HuH-7.5 (cell line): ENCODE results near the gene SFR1.
"Not testable (repeated sequence)": the region's sequence is repeated elsewhere in the genome, so short reads cannot be mapped to it uniquely, and the experiment has no call there.

ENCODE experiments used
- DNase-seq: peaks from one replicate; pipeline ENCODE4 v3.0.0; 2011; ENCODE audit warnings: low spot score

SFR1 gene

DNA sequence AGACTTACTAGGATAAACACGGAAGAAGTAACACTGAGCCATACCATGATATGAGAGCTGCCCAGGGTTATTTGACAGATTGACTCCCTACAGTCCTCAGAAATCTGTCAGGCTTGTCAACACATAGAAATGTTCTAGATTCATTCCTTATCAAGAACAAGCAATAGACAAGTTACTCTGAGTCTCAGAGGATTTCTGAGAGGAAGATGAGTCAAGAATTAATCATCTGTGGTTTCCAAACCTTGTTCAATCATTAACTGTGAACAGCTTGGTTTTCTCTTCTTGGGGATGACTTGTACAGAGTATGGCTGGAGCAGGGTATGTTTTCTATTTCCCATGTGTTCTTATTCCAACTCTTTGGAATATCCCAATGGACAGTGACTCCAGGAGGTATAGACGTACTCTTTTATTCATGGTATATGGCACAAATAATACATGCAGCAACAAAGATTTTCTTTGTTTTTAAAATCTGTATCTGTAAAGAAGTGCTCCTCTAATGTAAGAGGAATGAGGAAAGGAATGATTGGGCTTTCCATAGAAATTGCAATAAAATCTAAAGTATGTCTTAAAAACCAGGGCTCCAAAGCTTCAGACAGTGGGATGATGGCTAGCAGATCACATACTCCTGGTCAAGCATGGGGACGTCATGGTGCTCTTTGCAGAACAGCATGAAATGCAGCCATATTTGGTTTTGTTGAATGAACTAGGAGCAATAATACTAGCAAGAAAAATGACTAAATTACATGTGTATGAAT lies 11.9 kb upstream of the SFR1 start:
- no peak for DNase-seq

DNA sequence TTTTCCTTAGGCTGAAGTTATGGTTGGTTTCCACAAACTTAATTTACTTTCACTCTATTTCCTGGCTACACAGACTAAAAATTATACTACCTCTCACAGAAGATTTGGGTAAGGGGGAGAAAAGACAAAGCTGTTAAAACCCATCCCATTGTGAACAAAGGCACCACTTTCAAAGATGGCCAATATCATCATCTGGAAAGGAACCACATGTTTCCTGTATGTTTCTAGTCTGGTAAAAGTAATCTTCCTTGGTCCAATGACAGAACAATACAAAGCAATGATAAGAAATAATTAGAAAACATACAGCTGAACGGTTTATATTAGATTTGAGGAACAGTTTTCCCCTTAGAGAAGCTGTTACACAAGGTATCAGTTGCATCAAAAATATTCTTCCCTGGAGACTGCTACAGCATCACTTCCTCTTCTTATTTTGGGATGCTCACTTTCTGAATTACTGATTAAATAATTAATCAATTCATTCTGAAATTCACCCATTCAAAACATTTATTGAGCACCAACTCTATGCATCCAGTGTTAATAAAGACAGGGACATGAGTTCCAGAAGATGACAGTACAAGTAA lies 8.5 kb upstream of the SFR1 start:
- DNase-seq, result no peak

DNA sequence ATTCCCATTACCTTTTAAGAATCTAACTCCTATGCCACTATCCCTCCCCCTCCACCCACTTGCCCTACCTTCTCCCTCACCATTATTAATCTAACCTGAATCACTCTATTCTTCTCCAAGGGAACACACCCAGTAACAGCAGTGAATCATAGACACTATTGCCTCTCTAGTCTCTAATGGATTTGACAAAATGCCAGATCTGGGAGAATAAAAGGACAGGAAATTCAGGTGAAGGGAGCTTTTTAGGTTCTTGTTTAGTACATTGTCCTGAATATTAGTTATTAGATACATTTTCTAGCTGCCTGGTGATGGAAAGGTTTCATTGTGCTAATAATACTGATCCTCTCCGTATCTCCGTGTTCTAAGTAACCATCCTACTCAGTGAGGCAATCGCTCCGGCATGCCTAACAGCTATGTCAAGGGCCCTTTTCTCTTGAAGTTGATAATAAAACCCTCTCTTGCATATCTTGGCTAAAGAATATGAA lies 4.1 kb upstream of the SFR1 start:
- no peak for DNase-seq

DNA sequence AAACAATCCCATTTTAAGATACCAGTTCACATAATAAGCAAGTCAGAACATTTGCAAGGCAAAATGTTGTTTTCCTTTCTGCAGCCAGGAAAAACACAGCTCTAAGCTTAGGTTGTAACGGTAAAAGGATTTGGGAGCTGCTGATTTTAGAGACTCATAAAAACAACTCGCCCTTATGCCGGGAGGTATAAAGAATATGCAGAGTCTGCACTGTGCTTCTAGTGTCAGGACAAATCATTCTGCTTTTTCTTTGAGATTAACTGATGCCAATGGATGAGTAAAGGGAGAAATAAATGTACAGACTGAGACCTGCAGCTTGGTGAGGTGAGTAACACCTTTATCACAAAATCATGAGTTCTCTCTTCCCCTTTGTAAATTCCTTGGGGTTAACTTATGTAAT lies 2.0 kb upstream of the SFR1 start:
- no peak for DNase-seq

DNA sequence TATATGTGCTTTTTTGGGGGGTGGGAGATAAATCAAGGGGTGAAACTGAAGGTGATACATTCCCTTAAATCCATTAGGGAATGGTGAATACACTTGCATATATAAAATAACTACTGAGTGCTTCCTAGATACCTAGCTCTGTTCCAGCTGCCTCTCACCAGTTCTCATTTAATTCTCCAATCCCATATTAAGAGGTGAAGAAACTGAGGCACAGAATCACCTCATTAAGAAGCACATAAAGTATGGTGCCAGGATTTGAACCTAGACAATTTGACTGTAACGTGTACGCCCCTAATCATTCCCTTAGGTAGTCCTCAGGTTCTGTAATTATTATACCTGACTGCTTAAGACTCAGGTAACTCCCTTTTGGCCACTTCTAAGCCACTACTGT lies 1.5 kb upstream of the SFR1 start:
- DNase-seq, result no peak

DNA sequence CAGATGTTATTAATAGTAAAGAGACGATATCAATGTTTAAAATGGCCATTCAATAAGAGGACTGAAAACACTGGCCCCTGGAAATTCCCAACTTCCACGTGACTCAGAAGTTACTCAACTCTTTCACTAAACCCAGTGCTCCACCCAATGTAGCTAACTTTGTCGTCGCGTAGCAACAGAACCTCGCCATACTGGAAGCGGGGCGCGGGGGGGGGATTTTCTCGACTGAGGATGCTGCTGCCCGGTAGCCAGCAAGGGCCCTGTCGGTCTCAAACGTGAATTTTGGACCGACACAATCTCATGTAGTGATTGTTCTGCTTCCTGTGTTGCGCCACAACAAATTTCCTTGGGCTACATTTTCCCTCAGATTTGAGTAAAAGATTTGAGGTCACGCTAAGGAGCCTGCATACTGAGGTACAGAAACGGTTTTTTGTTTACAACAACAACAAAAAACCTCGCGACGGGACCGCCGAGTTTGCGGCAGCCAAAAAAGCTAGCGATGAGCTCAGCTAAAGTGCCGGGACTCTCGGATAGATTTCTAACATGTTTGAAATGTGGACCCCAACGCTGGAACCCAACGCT lies 977 bp upstream of the SFR1 start:
- peak; percentile 40 for DNase-seq

DNA sequence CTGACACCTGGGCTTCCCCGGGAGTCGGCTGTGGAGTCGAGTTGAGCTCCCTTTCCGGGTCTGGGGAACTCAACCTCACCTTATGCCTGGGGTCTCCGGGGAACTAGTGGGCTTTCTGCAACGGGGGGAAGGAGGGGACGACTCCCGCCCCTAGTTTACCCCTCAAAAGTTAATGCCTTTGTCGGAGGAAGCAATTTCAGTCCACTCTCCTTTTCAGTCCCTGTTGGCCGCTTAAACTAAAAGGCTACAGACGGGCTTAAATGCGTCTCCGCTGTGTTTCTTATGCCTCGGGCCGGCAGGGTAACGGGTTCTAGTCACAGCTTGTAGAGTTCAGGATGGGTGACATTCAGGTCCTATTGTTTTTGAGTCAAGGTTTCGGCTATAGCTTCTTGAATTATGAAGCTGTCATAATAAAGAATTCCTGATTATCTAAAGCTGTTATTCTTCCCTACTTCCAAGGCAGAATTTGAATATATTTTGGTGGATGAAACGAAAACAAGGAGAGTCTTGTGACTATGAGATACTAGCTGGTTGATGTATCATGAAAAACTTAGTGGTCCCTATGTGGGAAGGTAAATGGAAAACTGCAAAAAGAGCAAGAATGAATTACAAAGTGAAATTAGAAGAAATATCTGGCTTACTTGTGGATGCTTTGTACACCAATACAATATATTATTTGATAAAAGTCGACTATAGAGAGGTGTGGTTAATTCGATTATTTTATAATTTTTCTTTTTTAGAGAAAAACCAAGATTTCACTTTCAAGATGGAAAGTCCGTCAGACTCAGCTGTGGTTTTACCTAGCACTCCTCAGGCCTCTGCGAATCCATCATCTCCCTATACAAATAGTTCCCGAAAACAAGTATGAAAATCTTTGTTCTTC lies 495 bp downstream of the SFR1 start:
- no peak for DNase-seq

DNA sequence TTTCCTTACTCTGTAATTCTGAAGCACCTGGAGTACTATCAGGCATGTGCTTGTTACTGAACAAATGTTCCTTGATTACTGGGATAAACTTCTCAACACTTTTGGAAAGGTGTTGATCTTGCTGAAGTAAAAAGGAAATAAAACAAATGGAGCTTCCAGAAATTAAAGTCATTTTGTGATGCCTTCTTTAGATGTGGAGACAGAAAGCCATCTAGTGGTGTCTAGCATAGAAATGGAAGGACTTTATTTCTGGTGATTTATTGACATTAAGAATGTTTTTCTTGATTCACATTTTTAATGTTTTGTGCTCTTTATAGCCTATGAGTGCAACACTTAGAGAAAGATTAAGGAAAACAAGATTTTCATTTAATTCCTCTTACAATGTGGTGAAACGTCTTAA lies 1.4 kb downstream of the SFR1 start:
- no peak for DNase-seq

DNA sequence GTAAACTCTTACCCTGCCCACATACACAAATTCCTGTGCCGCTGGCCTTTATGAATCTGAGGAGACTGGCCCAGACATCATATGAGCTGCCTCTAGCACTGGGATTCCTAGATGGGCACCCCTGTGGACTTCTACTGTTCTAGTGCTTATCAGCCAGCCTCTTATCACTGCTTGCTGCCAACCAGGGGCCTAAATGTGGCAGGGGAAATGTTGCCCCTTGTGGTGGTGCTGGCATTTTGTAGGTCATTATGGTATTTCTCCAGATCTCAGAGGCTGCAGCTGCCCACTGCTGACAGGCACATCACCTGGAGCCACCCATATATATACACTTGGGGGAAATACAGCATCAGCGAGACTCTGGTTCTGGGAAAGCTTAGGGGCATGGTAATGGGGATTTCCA lies 5.4 kb downstream of the SFR1 start:
- DNase-seq, result no peak

DNA sequence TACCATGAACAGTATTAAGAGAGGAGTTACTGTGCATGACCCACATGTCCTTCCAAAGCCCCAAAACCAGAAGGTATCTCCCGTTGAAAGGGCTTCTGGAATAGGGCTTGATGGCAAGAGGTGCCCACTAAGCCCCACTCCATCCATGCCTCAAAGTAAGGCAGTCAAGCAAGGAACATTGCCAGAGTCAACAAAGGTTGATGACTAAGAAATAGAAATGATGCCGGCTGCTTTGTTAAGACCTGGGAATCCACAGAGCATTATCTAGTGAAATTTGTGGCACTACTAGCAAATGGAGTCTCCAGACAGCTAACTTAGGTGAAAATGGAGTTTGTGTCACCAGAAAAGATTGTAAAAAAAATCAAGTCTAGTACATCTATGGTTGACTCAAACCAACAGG lies 6.2 kb downstream of the SFR1 start:
- no peak for DNase-seq

DNA sequence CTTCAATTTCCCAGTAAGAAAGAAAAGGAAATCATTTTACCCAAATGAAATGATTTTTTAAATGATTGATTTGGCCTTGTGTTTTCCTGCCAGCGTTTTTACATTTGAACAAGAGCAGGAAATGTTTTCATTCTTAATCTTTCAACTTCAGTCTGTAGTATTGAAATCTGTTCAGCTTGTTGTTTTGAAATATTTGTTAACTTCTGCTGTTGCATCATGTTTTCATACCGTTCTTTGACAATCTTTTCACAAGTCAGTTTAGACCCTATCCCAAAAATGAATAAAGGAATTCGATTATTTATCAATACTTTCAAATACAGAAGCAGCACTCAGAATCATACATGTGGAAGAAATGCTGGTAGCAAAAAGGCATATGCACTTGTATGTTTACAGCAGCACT lies 8.1 kb downstream of the SFR1 start:
- no peak for DNase-seq

DNA sequence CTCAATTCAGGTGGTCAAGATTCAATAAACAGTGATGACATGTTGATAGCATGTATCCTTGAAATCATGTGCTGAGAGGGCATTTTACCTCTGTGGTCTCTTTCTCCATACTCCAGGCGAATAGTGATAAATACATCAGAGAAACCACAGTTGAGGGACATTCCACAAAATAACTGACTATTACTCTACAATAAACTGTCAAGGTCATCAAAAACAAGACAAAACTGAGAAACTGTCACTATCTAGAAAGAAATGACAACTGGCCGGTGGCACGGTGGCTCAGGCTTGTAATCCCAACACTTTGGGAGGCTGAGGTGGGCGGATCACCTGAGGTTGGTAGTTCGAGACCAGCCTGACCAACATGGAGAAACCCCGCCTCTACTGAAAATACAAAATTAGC lies 16.2 kb downstream of the SFR1 start:
- no peak for DNase-seq

DNA sequence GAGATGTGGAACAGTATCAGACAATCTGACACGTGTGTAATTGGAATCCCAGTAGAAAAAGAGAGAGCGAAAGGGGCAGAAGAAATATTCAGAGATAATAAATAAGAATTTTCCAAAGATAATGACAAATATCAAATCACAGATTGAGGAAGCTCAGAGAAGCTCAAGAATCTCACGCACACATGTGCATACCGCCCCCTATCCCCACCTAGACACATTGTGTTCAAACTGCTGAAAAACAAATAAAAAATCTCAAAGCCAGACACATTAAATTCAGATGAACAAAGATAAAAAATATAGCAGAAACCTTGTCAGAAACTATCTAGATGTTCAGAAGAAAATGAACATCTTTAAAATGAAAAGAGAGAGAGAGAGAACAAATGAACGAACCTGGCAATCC lies 17.2 kb downstream of the SFR1 start:
- no peak for DNase-seq

DNA sequence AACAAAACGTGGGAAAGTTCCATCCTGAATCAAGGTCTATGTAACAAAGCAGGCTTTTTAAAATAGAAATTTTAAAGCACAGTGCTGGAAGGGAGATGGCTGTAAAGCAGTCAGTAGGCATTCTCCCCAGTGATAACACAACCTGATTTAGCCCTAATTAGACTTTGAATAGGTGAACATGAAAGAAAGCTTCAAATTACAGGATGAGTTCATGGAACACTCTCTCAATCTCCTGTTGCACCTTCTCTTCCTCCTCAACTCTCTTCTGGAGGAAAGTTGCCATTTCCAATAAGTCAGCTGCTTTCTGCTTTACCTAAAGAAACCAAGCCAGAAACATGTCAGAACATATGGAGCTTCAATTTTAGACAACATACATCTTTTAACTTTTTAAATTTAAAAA lies 20.1 kb downstream of the SFR1 start:
- no peak for DNase-seq

DNA sequence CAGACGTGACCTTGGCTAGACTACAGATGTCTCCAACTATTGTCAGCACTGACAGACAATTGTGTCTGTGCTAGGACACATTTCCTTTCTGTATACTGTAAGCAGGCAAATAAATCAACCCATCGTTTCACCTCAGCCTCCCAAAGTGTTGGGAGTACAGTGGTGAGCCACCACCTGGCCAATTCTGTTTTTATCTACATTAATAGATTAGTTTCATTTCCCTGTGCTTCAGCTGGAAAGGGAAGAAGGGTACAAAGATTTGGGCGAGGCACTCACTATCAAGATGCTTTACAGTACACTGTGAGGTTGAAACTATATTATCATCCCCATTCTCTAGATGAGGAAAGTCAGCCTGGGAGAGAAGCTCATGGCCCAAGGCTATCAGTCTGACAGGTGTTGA lies 21.9 kb downstream of the SFR1 start:
- DNase-seq, result no peak

DNA sequence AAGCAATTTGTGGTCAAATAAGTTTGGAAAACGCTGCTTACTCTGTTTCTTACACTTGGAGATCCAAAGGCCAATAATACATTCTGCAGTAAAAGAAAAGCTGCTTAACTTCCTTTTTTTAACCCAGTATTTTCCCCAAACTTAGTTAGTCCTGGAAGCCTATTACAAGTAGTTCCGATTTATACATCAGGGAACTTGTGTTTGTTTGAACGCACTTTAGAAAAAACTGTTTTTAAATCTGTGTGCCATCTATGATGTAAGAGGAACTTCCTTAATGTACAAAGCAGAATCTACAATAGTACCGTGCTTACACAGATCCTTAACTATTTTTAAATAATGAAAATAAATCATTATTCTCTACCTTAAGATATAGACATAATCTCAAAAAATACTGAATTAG lies 23.0 kb downstream of the SFR1 start:
- DNase-seq, result no peak

DNA sequence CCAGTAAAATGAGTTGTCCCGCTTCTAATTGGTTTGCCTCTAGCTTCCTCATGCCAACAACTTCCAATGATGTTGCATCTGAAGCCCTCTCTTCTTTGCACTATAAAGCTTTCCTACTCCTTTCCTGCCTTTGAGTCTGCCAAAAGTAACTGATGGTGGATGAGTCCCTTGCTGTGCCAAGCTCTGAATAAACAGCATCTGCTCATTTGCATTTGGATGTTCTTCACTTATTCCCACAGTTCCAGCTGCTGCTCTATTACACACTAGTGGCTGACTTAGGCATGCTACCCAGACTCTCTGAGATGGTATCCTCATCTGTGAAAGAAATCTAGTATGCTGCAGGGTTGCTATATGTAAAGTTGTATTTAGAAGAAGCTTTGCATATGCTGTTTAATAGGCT lies 24.9 kb downstream of the SFR1 start:
- no peak for DNase-seq

DNA sequence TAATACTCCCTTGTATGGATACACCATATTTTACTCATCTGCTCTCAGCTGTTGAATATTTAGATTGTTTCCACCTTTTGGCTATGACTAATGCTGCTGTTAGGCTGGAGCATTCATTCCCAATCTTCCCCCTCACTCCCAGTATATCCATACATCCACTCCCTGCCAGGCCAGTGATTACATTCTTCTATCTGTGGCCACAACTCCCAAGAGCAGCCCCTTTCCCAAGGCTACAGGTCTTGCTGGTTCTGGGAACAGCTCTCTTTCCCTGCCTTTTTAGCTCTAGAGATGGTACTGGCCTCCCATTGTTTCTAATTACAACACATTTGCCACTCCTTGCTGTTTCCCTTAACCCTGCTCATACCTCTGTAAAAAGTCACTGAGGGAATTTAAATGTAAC lies 28.2 kb downstream of the SFR1 start:
- DNase-seq, result no peak

DNA sequence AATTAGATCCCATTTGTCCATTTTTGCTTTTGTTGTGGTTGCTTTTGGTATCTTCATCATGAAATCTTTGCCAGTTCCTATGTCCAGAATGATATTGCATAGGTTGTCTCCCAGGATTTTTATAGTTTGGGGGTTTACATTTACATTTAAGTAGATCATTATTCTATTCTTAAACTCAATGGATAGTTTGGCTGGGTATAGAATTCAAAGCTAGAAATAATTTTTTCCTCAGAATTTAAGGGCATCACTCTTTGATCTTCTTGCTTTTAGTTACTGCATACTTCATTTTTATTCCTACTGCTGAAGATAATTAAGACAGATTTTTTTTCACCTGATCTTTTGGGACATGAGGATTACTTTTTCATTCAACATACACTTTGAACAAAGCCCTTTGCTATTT lies 29.8 kb downstream of the SFR1 start:
- no peak for DNase-seq

DNA sequence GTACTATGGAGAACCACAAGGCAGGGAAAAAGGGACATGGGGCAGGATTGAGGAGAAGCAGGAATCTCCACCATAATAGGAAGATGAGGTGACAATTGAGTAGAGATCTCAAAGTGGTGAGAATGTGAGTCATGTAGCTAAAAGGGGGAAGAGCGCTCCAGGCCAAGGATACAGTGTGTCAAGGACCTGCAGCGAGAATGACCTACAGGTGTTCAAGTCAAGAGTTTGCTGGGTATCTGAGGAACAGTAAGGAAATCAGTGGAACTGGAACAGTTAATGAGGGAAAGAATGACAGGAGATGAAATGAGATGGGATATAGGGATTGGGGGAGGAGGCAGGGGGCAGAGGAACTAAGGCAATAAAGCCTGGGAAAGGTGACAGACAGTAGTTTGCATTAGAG lies 33.6 kb downstream of the SFR1 start:
- no peak for DNase-seq

DNA sequence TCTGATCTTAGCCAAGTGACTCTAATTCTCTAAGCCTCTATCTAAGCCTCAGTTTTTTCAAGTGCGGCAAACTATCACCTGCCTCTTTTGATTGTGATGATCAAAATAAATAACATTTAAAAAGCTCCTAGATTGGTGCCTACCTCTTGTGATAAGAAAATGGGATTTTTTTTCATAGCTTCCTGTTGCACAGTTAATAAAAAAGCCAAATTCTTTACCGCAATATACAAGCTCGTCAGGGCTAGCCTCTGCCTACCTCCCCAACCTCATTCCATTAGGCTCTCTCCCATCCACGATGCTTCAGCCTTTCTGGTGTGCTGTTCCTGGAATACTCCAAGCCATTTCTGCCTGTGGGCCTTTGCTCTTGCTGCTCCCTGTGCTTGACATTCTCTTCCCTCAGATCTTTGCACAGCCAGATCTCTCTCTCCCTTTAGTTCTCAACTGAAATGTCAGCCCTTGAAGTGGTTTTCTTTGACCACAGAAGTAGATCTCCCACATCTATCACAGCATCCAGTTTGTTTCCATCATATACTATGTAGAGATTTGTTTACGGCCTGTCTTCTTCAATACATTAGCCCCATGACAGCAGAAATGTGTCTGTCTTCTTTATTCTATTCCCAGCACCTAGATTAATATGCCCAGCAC lies 48.8 kb downstream of the SFR1 start:
- no peak for DNase-seq

DNA sequence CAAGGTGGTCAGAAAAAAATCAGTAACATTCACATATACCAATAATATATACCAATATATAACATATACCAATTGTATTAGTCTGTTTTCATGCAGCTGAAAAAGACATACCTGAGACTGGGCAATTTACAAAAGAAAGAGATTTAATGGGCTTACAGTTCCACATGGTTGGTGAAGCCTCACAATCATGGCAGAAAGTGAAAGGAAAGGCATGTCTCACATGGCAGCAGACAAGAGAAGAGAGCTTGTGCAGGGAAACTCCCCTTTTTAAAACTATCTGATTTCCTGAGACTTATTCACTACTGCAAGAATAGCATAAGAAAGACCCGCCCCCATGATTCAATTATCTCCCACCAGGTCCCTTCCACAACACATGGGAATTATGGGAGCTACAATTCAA lies 52.2 kb downstream of the SFR1 start:
- not testable (repeated sequence) for DNase-seq
